GM20000 (cell line): ENCODE measurements around the gene ZNF384.

ENCODE experiments used
- DNase-seq: peaks from one replicate; pipeline ENCODE4 v3.0.0; 2012; ENCODE audit warnings: low spot score
- CTCF ChIP-seq: IDR thresholded peaks from 2 replicates; pipeline ENCODE4 v1.5.1; 2012; ENCODE audit warnings: mild to moderate bottlenecking, control low read depth; ENCODE audit errors: extremely low read depth, missing control alignments

Gene ZNF384

GRCh38 chr12:6650832-6651231 lies 38.3 kb downstream of the ZNF384 start:
- DNase-seq = no peak
- TF ChIP-seq CTCF = no peak

- DNase-seq = peak; percentile 76
- no peak for TF ChIP-seq CTCF
Measured at GRCh38 chr12:6647083-6647604, 42.0 kb downstream of the ZNF384 start, which contains the start of gene ACRBP. Gene ACRBP, minus strand, starts transcription at chr12:6647432. Its CDS starts 66 bp downstream, at chr12:6647366.

GRCh38 chr12:6646276-6647082 lies 42.7 kb downstream of the ZNF384 start:
- no peak for DNase-seq
- no peak for TF ChIP-seq CTCF

- TF ChIP-seq CTCF = no peak
- no peak for DNase-seq
Measured at GRCh38 chr12:6644903-6645302, 44.3 kb downstream of the ZNF384 start.

GRCh38 chr12:6644257-6644596 lies 44.9 kb downstream of the ZNF384 start:
- TF ChIP-seq CTCF = no peak
- DNase-seq = no peak

- no peak for DNase-seq
- TF ChIP-seq CTCF = no peak
Measured at GRCh38 chr12:6643569-6644256, 45.5 kb downstream of the ZNF384 start.

- no peak for TF ChIP-seq CTCF
- DNase-seq = no peak
Measured at GRCh38 chr12:6641131-6641530, 48.0 kb downstream of the ZNF384 start.
